DMS153 treated with DMSO at 0.1 percent for 48 hours (cell line): ENCODE data around the gene FBRSL1.
"Not testable (repeated sequence)": the region's sequence is repeated elsewhere in the genome, so short reads cannot be mapped to it uniquely, and the experiment has no call there.

Experiments
- DNase-seq: peaks from one replicate; lab custom pipeline; 2025; ENCODE audit not compliant: unreplicated experiment; lab: John Stamatoyannopoulos, UW

FBRSL1 gene

DNA sequence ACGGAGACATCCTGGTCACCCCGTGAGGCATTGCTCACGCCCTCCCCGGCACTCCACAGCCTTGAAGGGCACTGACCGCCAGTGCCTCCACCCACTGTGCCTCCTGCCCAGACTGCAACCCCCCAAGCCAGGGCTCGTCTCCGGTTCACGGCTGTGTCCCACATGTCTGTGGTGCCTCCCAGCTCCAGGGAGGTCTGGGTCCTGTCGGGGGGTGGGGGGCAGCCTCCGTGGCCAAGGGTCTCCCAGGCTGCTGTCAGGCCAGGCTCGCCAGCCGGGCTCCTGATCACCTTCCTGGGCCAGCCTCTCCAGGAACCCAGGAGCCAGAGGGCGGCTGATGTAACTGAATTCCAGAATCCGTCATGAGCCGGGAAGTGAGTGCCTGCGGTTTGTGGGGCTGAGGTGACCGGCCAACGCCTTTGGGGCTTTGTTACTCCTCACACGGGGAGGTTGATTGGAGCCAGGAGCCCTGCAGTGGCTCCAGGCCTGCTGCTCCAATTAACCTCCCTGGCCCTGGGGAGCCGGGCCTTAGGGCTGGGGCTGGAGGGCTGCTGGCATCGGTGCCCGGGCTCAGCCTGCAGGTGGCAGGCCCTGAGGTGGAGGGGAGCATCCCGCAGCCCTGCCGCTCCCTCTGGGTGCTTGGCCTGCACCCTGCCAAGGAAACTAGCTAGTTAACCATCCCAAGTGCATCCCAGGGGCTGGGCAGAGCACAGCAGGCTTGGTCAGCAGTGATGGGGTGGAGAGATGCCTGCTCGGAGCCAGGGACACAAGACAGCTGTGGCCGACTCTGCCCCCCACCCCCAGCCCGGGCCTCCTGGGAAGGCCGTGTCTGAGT, 36.4 kb upstream of the FBRSL1 start:
- no peak for DNase-seq

DNA sequence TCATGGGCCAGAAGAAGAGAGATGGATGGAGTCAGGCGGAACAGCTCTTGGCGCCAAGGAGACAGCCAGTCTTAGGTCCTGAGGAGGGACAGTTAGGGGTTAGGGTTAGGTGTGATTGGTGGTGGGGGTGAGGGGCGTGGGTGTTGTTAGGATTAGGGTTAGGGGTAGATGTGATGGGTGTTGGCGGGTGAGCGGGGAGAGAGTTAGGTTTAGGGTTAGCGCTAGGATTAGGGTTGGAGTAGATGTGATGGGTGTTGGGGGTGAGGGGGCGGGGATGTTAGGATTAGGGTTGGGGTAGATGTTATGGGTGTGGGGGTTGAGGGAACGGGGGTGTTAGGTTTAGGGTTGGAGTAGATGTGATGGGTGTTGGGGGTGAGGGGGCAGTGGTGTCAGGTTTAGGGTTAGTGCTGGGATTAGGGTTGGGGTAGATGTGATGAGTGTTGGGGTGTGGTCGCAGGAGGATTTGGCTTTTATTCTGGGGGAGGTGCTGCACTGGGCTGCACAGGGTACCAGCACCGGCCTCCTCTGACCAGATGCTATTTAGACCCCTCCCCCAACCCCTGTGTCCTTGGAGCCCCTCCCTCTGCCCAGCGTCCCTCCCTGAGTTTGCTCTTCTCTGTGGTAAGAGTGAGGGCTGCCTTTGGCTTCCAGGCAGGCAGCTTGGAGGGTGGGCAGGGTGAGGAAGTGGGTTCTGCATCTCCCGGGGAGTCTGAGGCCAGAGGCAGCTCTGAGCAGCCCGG, 35.6 kb upstream of the FBRSL1 start:
- DNase-seq, result no peak

DNA sequence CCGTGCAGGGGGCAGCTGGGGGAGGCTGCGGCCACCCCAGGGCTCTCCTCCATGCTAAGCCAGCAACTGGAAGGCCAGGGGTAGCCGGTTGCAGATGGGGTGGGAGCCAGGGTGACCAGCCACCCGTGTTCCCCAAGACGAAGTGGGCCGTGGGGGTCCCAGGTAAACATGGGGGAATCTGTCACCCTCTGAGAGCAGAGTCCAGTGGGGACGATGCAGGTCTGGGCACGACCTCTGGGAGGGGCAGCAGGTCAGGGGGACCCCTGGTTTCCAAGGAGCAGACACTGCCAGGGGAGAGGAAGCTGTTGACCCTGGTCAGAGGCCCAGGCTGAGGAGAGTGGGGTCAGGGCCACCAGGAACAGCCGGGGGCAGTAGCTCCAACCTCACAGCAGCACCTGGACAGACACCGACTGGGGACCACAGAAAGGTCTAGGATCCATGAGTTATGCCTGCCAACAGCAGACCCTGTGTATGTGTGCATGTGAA, 35.0 kb upstream of the FBRSL1 start:
- DNase-seq, result no peak

DNA sequence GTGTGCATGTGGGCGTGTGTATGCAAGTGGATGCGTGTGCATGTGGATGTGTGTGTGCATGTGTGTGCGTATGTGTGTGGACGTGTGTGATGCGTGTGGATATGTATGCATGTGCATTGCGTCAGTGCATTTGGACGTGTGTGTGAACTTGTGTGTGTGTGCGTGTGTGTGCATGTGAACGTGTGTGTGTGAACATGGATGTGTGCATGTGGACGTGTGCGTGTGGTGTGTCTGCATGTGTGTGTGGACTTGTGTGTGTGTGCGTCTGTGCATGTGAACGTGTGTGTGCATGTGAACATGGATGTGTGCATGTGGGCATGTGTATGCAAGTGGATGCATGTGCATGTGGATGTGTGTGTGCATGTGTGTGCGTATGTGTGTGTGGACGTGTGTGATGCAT, 34.4 kb upstream of the FBRSL1 start:
- no peak for DNase-seq

DNA sequence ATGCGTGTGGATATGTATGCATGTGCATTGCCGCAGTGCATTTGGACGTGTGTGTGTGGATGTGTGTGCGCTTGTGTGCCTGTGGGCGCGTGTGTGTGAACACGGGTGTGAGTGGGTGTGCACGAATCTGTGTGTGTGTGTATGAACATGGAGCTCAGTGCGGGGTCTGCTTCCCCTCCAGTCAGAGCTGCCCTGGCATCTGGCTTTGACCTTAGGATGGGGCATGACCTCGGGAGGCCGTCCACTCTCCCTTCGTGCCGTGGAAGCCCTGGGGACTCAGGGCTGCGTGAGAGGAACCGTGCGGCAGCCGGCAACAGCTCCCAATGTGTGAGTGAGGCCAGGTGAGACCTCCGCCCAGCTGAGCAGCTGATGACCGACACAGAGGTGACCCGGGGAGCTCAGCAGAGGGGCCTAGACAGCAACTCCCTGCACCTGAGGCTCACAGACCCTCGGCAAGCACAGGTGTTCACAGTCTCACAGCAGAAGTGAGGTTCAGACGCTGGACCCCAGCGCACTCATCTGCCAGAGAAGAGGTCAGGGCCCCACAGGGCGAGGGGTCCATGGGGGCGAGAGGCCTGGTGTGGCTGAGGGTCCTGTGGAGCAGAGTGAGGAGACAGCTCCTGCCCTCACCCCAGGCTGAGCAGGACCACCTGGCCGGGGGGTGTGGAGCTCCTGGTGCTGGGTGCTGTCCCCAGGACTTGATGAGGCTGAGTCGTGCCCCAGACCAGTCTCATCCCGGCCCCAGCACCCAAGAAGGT, 33.6 kb upstream of the FBRSL1 start:
- no peak for DNase-seq

DNA sequence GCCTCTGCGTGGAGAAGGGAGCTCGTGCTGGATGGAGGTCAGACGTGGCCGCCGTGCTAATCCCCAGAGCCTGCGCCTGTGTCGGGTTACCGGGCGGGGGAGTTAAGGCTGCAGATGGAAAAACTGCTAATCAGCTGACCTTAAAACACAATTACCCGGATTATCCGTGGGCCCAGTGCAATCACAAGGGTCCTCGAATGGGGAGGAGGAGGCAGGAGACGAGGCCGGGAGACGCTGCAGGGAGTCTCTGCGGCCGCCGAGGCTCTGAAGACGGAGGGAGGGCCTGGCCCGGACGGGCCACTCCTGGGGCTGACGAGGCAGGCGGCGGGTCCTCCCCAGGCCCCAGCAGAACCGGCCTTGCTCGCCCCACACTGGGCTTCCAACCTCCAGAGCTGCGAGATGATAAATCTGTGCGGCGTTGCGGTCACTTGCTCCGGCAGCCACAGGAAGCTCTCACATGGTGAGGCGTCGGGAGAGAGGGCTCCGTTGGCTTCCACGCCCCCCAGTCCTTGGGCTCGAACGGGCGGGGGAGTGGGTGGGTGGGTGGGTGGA, 32.9 kb upstream of the FBRSL1 start:
- DNase-seq, result no peak

DNA sequence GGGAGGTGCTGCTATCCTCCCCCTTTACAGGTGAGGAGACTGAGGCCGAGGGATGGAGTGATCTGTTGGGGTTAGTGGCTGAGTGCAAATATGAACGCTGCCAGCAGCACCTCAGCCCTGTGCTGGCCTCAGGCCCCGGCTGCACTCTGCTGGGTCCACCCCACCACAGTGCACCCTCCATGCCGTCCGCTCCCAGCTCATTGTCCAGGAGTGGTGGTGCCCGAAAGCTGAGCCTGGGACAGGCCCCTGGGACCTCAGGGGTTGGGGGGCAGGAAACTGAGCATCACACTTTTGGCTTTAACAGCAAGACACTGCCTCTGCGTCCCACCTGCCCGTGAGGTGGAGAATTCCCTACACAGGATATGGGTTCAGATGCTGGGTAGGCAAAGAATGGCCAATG, 31.5 kb upstream of the FBRSL1 start:
- DNase-seq, result no peak

DNA sequence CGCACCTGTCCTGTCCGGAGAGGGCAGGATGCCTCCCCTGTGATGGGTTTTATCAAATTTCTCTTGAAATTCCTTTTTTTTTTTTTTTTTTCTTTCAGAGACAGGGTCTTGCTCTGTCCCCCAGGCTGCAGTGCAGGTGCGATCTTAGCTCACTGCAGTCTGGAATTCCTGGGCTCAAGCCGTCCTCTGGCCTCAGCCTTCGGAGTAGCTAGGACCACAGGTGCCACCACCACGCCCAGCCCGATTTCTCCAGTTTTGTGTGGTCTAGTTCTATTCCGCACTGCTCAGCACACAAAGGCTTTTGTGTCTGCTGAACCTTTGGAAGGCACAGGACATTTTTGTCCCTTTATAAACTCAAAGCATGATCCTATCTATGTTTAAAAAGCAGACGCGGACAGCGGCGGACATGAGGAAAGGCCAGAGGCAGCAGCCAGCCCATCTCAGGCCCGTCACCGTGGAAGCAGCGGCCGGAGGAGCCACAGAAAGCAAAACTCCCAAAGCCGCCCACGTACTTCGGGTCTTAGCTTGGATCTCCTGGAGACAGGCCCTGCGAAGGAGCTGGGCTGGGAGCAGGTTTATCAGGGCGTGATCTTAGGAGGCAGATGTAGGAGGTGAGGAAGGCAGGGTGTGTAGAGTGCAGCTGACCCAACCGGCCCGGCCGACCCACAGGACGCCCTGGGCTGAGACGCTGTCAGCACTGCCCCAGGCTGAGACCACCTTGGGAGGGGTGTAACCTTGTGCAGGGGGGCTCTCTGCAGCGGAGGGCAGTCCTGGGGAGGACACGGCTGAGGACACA, 30.9 kb upstream of the FBRSL1 start:
- DNase-seq, result no peak

DNA sequence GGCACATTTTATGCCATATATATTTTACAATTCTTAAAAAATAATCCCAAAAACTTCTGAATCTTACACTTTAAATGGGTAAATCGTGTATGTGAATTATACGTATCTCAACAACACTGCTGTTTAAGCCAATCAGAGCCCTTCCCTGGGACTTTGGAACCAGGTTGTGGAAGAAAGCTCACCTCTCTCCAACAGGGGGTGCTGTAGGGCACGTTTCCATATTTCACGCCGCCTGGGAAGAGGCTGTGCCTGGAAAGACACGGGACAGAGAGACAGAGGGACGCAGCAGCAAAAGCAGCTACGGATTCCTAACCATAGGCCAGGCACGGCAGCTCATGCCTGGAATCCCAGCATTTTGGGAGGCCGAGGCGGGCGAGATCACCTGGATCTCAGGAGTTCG, 29.4 kb upstream of the FBRSL1 start:
- no peak for DNase-seq

DNA sequence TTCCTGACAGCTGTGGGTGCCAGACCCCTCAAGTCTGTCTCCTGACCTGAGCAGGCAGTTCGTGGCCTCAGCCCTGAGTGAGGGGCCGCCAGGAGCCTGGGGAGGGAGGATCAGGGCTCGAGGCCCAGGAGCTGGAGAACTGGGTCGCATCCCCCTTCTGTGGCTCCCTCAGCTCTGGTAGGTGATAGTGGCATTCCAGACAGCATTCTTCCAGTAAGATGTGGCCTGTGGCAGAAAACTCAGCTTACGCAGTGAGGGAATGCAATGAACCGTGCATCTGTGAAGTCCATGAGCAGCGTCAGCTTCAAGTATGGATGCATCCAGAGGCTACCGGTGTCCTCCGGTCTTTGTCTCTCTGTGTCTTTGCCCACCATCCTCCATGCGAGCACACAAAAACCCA, 28.4 kb upstream of the FBRSL1 start:
- DNase-seq, result no peak

DNA sequence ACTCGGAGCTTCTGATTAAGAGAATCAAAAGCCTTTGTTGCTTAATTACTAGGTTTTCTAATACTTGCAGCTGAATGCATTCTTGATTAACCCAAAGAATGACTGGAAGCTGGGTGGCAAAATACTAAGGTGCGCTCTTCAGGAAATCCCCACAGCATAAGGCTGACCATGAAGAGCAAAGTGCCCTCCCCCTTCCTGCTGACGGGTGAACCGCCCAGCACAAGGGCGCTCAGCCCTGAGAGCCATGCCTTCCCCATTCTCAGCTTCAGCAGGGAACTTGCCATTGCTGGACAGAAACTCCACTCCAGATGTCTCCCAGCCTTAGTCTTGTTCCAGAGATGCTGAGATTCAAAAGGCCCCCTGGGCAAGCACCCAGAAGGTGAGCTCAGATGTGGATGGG, 27.2 kb upstream of the FBRSL1 start:
- no peak for DNase-seq

DNA sequence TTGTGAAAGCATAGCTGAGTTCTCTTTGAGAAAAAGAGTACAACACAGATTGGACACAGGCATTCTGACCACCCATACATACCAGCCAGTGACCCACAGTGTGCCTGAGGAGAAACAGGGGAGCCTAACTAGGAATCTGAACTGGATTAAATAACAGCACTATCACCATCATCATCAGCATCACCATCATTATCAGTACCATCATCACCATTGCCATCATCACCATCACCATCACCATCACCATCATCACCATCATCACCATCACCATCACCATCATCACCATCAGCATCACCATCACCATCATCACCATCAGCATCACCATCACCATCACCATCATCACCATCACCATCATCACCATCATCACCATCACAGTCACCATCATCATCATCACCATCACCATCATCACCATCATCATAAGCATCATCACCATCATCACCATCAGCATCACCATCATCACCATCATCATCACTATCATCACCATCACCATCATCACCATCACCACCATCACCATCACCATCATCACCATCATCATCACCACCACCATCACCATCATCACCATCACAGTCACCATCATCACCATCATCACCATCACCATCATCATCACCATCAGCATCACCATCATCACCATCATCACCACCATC, 26.5 kb upstream of the FBRSL1 start:
- not testable (repeated sequence) for DNase-seq

DNA sequence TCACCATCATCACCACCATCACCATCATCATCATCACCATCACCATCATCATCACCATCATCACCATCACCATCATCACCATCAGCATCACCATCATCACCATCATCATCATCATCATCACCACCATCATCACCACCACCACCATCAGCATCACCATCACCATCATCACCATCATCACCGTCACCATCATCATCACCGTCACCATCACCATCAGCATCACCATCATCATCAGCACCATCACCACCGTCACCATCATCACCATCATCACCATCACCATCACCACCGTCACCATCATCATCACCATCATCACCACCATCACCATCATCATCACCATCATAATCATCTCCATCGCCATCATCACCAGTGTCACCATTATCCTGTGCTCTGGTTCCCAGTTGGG, 25.6 kb upstream of the FBRSL1 start:
- DNase-seq, result not testable (repeated sequence)

DNA sequence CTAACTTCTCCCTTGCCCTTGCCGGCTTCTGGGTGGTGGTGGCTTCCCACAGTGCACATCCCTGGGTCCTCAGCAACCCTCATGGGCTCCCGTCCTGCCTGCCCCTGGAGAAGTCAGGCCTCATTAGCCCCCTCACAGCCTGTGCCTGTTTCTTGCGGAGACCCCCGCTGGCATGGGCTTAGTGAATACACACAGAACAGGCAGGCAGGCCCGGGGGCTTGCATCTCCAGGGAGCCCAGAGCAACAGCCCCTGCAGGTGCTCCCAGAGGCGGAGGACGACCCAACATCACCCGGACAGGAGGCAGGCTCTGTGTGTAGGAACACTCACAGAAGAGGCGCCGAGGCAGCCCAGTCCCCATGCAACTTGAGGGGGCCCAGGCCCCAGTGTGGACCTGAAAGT, 25.1 kb upstream of the FBRSL1 start:
- DNase-seq, result no peak

DNA sequence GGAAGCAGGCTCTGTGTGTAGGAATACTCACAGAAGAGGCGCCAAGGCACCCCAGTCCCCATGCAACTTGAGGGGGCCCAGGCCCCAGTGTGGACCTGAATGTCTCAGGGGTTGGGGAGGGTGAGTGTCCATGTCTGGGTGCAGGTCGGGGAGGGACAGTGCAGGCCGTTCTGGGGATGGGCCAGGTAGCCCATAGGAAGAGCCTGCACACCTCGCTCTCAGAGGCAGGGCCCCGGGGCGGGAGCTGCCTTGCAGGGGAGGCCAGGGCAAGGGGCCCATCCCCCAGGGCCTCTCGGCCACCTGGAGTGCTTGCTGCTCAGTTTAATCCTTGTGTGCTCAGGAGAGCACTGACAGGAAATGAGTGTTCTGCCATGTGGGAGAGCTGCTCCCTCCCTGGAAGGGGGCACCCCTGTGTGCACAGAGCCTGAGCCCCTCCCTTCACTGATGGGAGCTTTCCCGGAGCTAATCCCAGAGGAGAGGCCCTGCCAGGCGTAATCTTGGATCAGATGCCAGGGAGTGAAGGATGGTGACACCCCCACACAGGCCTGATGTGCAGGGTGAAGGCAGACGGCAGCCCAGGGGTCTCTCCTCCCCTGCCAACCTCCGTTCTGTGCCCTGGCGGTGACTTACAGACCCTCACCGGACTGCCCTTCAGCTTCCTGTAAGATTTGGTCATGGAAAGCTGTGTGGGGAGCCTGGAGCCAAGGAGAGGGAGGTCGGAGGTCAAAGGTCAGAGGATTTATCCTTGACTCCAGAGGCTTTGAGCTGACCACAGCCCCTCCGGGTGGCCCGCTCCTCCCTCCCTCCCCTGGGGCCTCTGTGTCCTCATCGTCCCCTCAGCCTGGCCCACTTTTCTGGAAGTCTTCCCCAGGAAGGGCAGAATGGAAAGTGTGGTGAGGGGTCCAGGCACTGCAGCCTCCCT, 24.4 kb upstream of the FBRSL1 start:
- DNase-seq, result no peak

DNA sequence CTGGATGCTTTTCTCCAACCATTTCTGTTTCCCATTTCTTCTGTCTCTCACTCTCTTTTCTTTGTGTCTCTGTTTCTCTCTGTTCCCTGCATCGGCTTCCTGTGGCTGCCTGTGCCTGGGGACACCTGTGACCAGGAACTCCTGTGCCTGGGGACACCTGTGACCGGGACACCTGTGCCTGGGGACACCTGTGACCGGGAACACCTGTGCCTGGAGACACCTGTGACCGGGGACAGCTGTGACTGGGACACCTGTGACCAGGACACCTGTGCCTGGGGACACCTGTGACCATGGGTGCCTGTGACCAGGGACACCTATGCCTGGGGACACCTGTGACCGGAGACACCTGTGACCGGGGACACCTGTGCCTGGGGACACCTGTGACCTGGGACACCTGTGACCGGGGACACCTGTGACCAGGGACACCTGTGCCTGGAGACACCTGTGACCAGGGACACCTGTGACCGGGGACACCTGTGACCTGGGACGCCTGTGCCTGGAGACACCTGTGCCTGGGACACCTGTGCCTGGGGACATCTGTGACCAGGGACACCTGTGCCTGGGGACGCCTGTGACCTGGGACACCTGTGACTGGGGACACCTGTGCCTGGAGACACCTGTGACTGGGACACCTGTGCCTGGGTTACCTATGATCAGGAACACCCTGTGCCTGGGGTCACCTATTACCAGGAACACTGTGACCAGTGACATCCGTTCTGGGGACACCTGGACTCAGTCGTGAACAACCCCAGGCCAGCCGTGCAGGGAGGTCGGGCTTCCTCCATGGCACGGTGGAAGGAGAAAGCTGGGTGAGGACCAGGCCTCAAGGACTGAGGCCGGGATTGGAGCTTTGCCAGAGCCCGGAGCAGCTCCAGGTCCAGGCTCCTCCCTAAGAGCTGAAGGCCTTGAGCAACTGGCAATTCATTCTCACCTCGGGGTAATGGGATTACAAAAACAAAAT, 23.4 kb upstream of the FBRSL1 start:
- no peak for DNase-seq

DNA sequence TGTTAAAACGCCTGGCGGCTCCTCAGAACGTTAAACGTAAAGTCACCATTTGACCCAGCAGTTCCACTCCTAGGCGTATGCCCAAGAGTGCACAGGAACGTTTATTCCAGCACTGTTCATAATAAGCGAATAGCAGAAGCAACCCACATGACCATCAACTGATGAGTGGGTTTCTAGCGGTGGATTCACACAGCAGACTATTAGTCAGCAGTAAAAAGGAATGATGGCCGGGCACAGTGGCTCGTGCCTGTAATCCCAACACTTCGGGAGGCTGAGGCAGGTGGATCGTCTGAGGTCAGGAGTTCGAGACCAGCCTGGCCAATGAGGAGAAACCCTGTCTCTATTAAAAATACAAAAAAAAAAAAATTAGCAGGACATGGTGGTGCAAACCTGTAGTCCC, 22.4 kb upstream of the FBRSL1 start:
- no peak for DNase-seq

DNA sequence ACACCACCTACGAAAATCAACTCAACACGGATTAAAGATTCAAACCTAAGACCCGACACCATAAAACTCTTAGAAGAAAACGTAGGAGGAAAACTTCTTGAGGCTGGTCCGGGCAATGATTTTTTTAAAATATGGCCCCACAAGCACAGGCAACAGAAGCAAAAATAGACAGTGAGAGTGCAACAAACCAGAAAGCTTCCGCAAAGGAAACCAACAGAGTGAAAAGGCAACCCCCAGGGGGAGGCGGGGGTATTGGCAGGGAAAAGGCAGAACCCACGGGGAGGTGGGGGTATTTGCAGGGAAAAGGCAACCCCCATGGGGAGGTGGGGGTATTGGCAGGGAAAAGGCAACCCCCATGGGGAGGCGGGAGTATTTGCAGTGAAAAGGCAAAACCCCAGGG, 20.5 kb upstream of the FBRSL1 start:
- DNase-seq, result no peak
